Measurements from ENCODE around the gene CADM1.

The CADM1 gene

DNA sequence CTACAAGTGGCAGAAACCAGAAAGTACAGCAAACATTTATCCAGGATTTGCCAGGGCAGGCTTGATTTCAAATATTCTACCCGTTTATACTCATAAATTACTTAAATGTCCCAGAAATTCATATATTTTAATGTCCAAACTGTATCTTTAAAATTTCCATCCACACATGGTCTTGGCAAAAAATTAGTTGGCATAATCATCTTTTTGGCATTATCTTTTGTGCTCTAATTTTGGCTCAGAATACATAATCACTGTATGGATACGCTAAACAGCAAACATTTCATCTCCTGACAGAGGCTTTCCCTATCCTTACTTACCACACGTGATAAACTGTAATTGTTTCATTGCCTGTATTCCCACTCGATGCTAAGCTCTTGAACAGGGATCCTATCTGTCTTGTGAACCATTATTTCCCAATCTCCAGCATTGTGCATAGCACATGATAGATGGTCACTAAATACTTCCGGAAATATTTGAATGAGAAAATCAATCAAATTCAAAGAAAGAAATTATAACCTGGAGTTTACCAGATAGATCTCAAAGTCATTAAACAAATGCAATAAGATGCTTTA is 64.2 kb downstream of the CADM1 start:
- 95% methylated on average over 5 of the region's 5 CpGs for WGBS

DNA sequence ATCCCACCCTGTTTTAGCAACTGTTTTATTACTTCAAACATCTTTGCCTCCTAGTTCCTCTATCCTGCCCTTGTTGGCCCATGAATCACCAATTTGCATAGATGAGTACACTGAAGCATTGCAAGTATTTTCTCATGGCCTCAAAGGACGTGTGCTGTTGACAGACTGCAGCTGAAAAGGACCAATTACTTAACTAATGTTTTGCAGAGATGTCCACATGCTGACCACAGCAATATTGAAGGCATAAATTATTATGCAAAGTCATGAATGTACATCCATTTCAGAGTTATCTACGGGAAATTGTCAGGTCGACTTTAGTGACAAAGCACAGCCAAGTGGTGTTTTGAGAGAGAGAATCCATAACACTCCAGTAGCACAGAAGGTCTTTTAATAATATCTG is 64.8 kb downstream of the CADM1 start:
- Histone ChIP-seq H3K27ac (ENCODE audit: low read depth, low read length) (no peak overlapping the region), H3K27me3 (ENCODE audit: insufficient read depth, low read length) (peaks cover 7% of the 10 kb centered on the region; the same call in 1 of the 2 replicates), H3K36me3 (ENCODE audit: insufficient read depth, low read length) (no peaks in the 10 kb centered on the region), H3K4me1 (ENCODE audit: insufficient read depth, low read length) (peaks cover 4% of the 10 kb centered on the region; the same call in 1 of the 2 replicates), H3K9me3 (ENCODE audit: insufficient read depth, low read depth, low read length) (no peaks in the 10 kb centered on the region), H3K9ac (ENCODE audit: low read depth, low read length) (no peak overlapping the region), H3K4me3 (ENCODE audit: low read length) (no peak overlapping the region)
- 66% methylated on average over 3 of the region's 3 CpGs for WGBS

More for the DNA sequence above, 64.2 kb downstream of the CADM1 start:
- peaks cover 4% of the 10 kb centered on the region; the same call in 1 of the 2 replicates for H3K4me1 ChIP-seq (ENCODE audit: insufficient read depth, low read length)
- no peaks in the 10 kb centered on the region for H3K36me3 ChIP-seq (ENCODE audit: insufficient read depth, low read length)
- H3K27ac ChIP-seq (ENCODE audit: low read depth, low read length), result no peak overlapping the region
- H3K27me3 ChIP-seq (ENCODE audit: insufficient read depth, low read length), result peaks cover 7% of the 10 kb centered on the region; the same call in 1 of the 2 replicates
- H3K9ac ChIP-seq (ENCODE audit: low read depth, low read length), result no peak overlapping the region
- no peak overlapping the region for H3K4me3 ChIP-seq (ENCODE audit: low read length)
- no peaks in the 10 kb centered on the region for H3K9me3 ChIP-seq (ENCODE audit: insufficient read depth, low read depth, low read length)

DNA sequence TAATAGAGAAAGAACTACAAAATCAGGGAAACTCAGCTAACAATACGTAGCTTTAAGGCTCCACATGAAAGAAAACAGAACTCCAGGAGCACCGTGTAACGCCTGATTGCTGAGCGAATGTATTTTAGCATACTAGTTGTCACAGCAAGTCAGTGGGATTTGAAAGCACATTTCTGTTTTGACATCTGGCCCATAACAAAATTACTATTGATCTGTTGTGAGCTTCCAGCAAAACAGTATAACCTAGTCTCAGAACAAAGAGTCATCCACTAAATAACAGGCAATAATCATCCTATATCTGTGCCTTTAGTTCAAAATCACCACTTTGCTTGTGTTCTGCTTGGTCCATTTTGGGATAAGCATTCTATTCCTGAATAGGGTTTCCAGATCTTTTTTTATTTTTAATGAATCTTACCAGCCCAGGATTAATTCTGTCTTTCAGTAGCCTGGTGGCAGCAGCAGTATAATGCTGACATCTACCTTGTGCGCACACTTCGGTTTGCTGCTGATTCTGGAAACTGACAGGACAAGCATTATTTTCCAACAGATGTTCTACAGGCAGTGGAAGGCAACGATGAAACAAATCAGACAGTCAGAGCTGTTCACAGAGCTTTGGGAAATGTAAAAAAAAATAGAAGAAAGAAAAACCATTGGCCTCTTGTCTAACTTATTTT is 66.2 kb downstream of the CADM1 start:
- no peaks in the 10 kb centered on the region for H3K36me3 ChIP-seq (ENCODE audit: insufficient read depth, low read length)
- no peaks in the 10 kb centered on the region for H3K9me3 ChIP-seq (ENCODE audit: insufficient read depth, low read depth, low read length)
- no peak overlapping the region for H3K27ac ChIP-seq (ENCODE audit: low read depth, low read length)
- no peak overlapping the region for H3K4me3 ChIP-seq (ENCODE audit: low read length)
- peaks cover 7% of the 10 kb centered on the region; the same call in 1 of the 2 replicates for H3K27me3 ChIP-seq (ENCODE audit: insufficient read depth, low read length)
- H3K9ac ChIP-seq (ENCODE audit: low read depth, low read length), result no peak overlapping the region
- 68% methylated on average over 7 of the region's 7 CpGs for WGBS
- H3K4me1 ChIP-seq (ENCODE audit: insufficient read depth, low read length), result peaks cover 4% of the 10 kb centered on the region; the same call in 1 of the 2 replicates

- H3K27me3 ChIP-seq (ENCODE audit: insufficient read depth, low read length), result no peaks in the 10 kb centered on the region
- H3K4me3 ChIP-seq (ENCODE audit: low read length), result no peak overlapping the region
- no peaks in the 10 kb centered on the region for H3K9me3 ChIP-seq (ENCODE audit: insufficient read depth, low read depth, low read length)
- WGBS, result 100% methylated on average over 1 of the region's 1 CpG
- H3K36me3 ChIP-seq (ENCODE audit: insufficient read depth, low read length), result no peaks in the 10 kb centered on the region
- H3K9ac ChIP-seq (ENCODE audit: low read depth, low read length), result no peak overlapping the region
- no peaks in the 10 kb centered on the region for H3K4me1 ChIP-seq (ENCODE audit: insufficient read depth, low read length)
- no peak overlapping the region for H3K27ac ChIP-seq (ENCODE audit: low read depth, low read length)
Measured at GRCh38 chr11:115430345-115430744, 73.9 kb downstream of the CADM1 start.

DNA sequence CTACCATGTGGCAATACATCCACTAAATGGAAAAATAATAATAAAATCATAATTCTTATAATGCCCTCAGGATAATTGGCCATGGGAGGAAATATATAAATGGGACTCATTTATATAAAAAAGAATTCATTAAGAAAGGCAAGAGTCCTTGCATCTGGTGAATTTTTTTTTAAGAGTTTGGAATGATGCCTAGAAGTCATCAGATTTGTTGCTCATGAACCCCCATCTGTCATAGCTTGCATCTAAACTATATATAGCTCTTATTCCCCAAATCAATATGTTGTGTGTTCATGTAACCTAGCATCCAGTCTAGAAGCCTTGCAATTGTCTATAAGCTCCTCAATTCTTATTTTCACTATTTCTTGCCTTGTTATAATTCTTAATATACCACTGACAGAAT is 75.9 kb downstream of the CADM1 start:
- Histone ChIP-seq H3K4me3 (ENCODE audit: low read length) (no peak overlapping the region), H3K4me1 (ENCODE audit: insufficient read depth, low read length) (peaks cover 8% of the 10 kb centered on the region; the same call in 1 of the 2 replicates), H3K27me3 (ENCODE audit: insufficient read depth, low read length) (no peaks in the 10 kb centered on the region), H3K27ac (ENCODE audit: low read depth, low read length) (no peak overlapping the region), H3K9ac (ENCODE audit: low read depth, low read length) (no peak overlapping the region), H3K9me3 (ENCODE audit: insufficient read depth, low read depth, low read length) (no peaks in the 10 kb centered on the region), H3K36me3 (ENCODE audit: insufficient read depth, low read length) (no peaks in the 10 kb centered on the region)

GRCh38 chr11:115425816-115426215 is 78.4 kb downstream of the CADM1 start:
- Histone ChIP-seq H3K4me1 (ENCODE audit: insufficient read depth, low read length) (peaks cover 29% of the 10 kb centered on the region), H3K9me3 (ENCODE audit: insufficient read depth, low read depth, low read length) (no peaks in the 10 kb centered on the region), H3K27me3 (ENCODE audit: insufficient read depth, low read length) (no peaks in the 10 kb centered on the region), H3K4me3 (ENCODE audit: low read length) (no peak overlapping the region), H3K36me3 (ENCODE audit: insufficient read depth, low read length) (no peaks in the 10 kb centered on the region), H3K27ac (ENCODE audit: low read depth, low read length) (no peak overlapping the region), H3K9ac (ENCODE audit: low read depth, low read length) (no peak overlapping the region)
- WGBS, result 92% methylated on average over 7 of the region's 7 CpGs

DNA sequence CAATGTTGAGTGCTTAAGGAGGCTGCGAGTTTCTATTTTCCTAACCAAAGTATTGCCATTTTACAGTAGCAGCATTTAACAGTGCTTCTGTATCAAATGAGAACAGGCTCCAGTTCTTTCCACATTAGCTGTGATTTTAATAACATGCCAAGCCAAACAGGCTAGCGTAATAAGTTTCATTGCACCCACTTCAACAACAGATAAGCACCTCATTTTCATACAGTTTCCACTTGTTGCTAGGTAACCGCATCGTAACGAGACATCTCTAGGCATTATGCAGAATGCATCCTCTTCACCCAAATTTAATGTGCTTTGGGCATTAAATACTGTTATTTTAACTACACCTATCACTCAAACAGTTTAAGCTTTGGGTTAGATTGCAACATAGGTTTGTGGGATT is 79.0 kb downstream of the CADM1 start:
- WGBS, result 91% methylated on average over 5 of the region's 5 CpGs
- no peaks in the 10 kb centered on the region for H3K27me3 ChIP-seq (ENCODE audit: insufficient read depth, low read length)

GRCh38 chr11:115423728-115424459 is 80.3 kb downstream of the CADM1 start:
- Histone ChIP-seq H3K4me1 (ENCODE audit: insufficient read depth, low read length) (peaks cover 29% of the 10 kb centered on the region), H3K27me3 (ENCODE audit: insufficient read depth, low read length) (no peaks in the 10 kb centered on the region), H3K9me3 (ENCODE audit: insufficient read depth, low read depth, low read length) (no peaks in the 10 kb centered on the region), H3K4me3 (ENCODE audit: low read length) (no peak overlapping the region), H3K27ac (ENCODE audit: low read depth, low read length) (no peak overlapping the region), H3K9ac (ENCODE audit: low read depth, low read length) (no peak overlapping the region), H3K36me3 (ENCODE audit: insufficient read depth, low read length) (no peaks in the 10 kb centered on the region)
- WGBS, result 80% methylated on average over 7 of the region's 7 CpGs

More for the DNA sequence above, 79.0 kb downstream of the CADM1 start:
- Histone ChIP-seq H3K4me1 (ENCODE audit: insufficient read depth, low read length) (peaks cover 29% of the 10 kb centered on the region), H3K9me3 (ENCODE audit: insufficient read depth, low read depth, low read length) (no peaks in the 10 kb centered on the region), H3K27ac (ENCODE audit: low read depth, low read length) (no peak overlapping the region), H3K9ac (ENCODE audit: low read depth, low read length) (no peak overlapping the region), H3K4me3 (ENCODE audit: low read length) (no peak overlapping the region), H3K36me3 (ENCODE audit: insufficient read depth, low read length) (no peaks in the 10 kb centered on the region)

GRCh38 chr11:115421992-115422689 is 82.1 kb downstream of the CADM1 start:
- Histone ChIP-seq H3K4me3 (ENCODE audit: low read length) (no peak overlapping the region), H3K4me1 (ENCODE audit: insufficient read depth, low read length) (peaks cover 29% of the 10 kb centered on the region), H3K9me3 (ENCODE audit: insufficient read depth, low read depth, low read length) (no peaks in the 10 kb centered on the region), H3K27ac (ENCODE audit: low read depth, low read length) (no peak overlapping the region), H3K27me3 (ENCODE audit: insufficient read depth, low read length) (no peaks in the 10 kb centered on the region), H3K36me3 (ENCODE audit: insufficient read depth, low read length) (no peaks in the 10 kb centered on the region), H3K9ac (ENCODE audit: low read depth, low read length) (no peak overlapping the region)
- WGBS, result 91% methylated on average over 6 of the region's 6 CpGs

DNA sequence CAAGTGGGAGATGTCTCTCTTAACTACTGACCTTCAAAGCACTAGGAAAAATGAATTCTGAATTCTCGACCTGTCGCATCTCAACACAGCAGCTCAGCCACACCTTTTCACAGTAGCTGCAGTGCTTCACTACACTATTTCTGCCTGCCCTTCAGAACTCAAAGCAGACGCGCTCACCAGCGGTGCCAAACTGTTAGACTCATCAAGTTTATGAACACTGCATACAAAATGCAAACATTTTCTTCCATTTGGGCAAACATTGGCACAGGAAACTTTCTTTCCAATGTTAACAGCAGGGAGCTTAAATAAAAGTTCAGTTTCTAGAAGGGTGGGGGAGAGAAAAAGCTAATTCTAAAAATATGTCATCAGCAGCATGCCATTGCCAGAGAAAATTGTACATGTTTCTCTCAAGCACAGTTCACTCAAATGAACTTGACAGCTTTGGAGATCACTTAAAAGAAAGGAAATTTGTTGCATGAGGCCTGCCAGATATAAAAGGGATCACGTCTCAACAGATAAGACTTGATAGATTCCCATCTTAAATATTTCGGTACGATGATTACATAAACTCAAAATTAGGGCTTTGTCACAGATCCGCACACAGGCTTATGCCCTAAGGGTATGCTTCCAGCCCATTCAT is 82.7 kb downstream of the CADM1 start:
- WGBS, result 94% methylated on average over 9 of the region's 9 CpGs
- no peaks in the 10 kb centered on the region for H3K36me3 ChIP-seq (ENCODE audit: insufficient read depth, low read length)
- no peaks in the 10 kb centered on the region for H3K27me3 ChIP-seq (ENCODE audit: insufficient read depth, low read length)
- H3K4me1 ChIP-seq (ENCODE audit: insufficient read depth, low read length), result peaks cover 29% of the 10 kb centered on the region
- no peak overlapping the region for H3K9ac ChIP-seq (ENCODE audit: low read depth, low read length)
- no peak overlapping the region for H3K4me3 ChIP-seq (ENCODE audit: low read length)
- no peaks in the 10 kb centered on the region for H3K9me3 ChIP-seq (ENCODE audit: insufficient read depth, low read depth, low read length)
- H3K27ac ChIP-seq (ENCODE audit: low read depth, low read length), result no peak overlapping the region
